ENCODE measurements around the gene GLG1.
A peak's percentile ranks its signal among the peaks of the same experiment; 100 is the strongest.

Gene GLG1

GRCh38 chr16:74608944-74609343 is 2.0 kb upstream of the GLG1 start:
- no peak for DNase-seq (ENCODE audit: low read depth)

DNA sequence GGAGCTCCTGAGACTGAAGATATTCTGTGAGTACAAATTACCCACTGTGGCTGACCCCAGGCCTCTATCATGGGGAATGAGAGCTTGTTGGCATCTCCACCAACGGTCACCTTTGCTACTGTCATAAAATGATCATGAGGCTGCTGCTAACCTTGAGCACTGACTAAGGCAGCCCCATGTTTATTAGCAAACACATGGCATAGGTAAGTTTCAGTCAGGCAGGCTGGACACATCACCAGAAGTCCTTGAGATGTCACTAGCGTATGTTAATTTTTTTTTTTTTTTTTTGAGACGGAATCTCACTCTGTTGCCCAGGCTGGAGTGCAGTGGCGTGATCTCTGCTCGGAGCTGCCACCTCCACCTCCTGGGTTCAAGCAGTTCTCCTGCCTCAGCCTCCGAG is 1.5 kb upstream of the GLG1 start:
- DNase-seq (ENCODE audit: low read depth) = no peak

GRCh38 chr16:74607962-74608356 is 1.0 kb upstream of the GLG1 start:
- DNase-seq (ENCODE audit: low read depth) = no peak

- DNase-seq (ENCODE audit: low read depth) = no peak
Observed at GRCh38 chr16:74607310-74607961, 522 bp upstream of the GLG1 start.

DNA sequence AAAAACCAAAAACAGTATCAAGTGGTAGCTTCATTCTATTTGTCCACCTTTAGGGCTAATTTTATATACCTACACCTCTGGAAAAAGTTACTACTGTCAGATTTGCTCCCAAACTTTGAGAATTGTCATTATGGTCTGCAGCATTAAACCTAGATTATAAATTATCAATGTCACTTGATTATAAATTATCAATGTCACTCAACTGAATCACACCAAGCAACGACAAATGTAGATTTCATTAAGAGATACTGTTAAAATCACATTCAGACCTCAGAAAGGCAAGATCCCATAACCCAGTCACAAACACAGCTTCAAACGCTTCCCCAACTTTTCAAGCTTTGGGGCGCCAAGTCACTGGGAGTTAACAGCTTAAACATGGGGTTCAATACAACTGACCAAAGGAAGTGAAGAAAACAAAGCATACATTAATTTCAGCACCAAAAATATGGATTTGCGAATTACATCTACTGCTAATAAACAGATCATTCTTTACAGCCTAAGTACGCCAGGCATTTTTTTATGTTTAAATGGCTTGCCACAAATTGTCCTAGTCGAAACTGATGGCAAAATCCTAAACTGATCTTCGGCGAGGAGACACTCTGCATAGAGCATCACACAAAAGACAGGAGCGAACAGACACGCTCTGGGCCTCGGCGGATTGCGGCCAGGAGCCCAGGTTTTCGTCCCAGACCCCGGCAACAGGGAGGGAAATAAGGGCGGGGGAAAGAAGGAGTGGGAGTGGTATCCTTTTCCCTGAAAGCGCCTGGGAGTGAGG is 981 bp downstream of the GLG1 start:
- no peak for DNase-seq (ENCODE audit: low read depth)

GRCh38 chr16:74605332-74605731 is 1.6 kb downstream of the GLG1 start:
- DNase-seq (ENCODE audit: low read depth) = no peak

- no peak for DNase-seq (ENCODE audit: low read depth)
Observed at GRCh38 chr16:74603848-74604247, 3.1 kb downstream of the GLG1 start.

DNA sequence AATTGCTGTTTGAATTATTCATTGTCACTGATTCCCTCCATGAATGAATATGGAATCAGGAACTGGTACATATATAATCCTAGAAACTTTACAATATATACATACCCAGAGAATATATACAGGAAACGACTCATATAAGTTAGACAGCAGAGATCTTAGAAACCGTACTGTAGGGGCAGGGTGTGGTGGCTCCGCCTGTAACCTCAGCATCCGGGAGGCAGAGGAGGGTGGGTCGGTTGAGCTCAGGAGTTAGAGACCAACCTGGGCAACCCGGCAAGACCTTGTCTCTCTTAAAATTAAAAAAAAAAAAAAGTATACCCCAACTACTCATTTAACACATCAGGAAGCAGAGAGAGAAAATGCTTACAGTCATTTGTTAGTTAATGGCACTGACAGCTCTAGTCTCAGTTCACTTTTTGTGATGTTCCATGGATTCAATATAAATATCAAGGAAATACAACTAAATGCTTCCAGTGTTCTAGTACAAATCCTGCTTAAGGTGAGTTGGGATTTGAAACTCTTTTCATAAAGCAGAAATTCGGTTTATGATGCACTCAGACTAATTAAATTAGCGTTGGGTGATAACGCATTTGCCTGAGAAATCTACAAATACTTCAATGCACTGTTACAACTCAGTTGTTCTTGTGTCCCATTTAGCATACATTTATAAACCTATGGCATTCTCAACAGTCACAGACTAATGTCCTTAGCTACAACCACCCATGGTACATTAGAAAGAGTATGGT is 5.6 kb downstream of the GLG1 start:
- no peak for DNase-seq (ENCODE audit: low read depth)

- no peak for DNase-seq (ENCODE audit: low read depth)
Observed at GRCh38 chr16:74596586-74596985, 10.3 kb downstream of the GLG1 start.

DNA sequence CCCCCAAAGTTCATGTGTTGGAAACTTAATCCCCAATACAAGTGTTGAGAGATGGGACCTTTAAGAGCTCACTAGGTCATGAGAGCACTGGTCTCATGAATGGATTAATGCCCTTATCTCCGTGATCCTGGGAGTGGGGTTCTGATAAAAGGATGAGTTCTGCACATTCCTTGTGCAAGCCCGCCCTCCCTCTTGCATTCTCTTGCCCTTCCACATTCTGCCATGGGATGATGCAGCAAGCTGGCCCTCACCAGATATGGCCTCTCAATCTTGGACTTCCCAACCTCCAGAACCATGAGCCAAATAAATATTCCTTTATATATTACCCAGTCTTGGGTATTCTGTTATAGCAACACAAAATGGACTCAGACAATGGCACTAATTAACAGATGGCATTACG is 14.1 kb downstream of the GLG1 start:
- DNase-seq (ENCODE audit: low read depth) = no peak

DNA sequence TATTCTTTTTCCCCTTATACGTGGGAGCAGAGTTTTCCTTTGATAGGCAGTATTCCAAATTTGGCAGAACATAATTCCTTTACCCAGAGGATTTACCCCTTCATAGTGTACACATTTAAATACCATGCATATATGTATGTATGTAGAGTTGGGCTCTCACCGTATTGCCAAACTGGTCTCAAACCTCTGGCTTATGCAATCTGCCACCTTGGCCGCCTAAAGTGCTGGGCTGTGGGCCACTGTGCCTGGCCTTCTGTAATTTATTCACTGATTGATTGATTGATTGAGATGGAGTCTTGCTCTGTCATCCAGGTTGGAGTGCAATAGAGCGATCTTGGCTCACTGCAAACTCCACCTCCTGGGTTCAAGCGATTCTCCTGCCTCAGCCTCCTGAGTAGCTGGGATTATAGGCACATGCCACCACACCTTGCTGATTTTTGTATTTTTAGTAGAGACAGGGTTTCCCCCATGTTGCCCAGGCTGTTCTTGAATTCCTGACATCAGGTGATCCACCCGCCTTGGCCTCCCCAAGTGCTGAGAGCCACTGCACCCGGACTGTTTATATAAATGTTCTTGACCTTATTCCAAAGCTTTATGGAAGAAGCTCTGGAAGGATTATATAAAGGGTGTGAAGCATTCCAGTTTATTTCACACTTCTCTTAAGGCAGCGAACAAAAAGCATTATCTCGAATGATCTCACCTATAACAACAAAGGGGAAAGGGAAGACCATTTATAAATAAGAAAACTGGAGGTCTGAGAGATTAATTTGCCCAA is 14.9 kb downstream of the GLG1 start:
- DNase-seq (ENCODE audit: low read depth) = no peak

DNA sequence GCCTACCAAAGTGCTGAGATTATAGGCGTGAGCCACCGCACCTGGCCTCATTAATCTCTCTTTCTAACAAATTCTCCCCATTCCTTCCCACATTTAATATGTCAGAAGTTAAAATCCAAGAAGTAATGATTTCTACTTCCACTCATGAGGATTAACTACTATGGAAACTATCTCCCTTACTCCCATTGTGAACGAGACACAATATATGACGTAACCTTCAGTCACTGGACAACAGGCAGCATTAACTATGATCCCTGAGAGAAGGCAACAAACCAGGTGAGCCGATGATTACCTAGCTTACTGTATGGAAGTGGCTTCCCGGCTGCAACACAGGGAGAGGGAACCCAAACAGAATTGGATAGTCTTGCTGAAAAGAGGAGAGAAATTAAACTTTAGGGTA is 20.0 kb downstream of the GLG1 start:
- DNase-seq (ENCODE audit: low read depth) = no peak

- no peak for DNase-seq (ENCODE audit: low read depth)
Observed at GRCh38 chr16:74585846-74586443, 21.0 kb downstream of the GLG1 start.

DNA sequence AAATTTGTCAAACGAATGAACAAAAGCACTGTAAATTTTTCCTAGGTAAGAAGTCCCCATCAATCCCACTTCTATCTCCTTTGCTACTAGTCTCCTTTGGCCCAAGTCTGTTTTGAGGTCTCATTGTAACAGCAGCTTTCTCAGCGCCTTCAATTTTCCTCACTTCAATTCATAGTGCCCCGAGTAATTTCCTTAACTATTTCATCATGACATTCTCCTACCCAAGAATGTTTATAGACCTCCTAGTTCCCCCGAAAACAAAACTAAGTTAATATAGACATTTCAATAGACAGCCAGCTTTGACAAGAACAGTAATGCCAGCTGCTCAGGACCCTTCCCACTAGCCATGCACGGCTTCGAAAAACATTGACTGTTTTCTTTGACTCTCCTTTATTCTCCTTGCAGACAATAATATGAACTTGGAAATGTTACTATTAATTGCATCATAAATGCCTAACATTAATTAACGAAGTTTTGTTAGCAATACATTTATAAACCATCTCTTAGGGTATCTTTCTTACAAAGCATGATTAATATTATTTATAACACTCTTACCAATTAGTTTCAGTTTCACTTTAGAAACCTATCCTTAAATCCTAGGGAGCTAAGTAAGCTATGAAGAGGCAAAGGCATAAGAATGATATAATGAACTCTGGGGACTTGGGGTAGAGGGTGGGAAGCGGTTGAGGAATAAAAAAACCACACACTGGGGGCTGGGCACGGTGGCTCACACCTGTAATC is 22.8 kb downstream of the GLG1 start:
- DNase-seq (ENCODE audit: low read depth) = no peak

DNA sequence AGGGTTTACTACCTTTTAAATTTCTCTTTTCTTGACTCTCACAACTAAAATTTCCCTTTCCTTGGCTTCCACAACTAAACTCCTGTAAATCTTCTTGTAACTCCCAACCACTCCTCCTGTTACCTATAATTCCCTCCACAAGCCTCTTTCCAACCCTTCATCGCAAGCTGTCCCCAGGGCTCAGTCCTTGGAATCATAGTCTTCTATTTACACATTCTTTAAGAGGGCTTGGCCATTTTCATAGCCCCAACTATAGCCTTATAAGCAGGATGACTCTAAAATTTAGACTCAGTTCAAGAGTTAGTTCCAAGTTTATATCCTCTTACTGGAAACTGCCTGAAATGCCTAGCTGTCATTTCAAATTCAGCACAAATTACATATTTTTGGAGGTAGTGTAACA is 23.9 kb downstream of the GLG1 start:
- DNase-seq (ENCODE audit: low read depth) = no peak

DNA sequence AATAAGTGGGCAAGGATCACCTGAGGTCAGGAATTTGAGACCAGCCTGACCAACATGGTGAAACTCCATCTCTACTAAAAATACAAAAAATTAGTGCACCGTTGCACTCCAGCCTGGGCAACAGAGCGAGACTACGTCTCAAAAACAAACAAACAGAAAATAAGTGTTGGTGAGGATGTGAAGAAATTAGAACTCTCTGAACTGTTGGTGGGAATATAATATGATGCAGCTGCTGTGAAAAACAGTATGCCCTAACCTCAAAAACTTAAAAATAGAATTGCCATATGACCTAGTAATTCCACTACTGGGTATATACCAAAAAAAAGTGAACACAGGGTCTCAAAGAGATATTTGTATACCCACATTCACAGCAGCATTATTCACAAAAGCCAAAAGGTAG is 26.1 kb downstream of the GLG1 start:
- no peak for DNase-seq (ENCODE audit: low read depth)

DNA sequence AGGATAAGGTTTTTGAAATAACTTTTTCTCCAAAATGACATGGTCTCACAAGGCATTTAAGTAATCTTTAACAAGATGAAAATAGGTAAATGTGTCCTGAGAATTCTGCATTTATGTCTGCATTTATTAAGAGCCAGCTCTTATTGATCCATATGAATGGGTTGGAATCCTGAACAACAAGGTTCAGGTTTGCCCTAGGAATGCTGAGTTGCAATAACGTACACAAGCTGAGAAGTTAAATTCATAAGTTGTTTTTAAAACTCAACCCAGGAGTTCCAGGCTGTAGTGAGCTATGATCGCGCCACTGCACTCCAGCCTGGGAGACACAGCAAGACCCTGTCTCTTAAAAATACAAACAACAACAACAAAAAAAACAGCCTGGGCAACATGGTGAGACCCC is 28.1 kb downstream of the GLG1 start:
- DNase-seq (ENCODE audit: low read depth) = no peak

- DNase-seq (ENCODE audit: low read depth) = no peak
Observed at GRCh38 chr16:74578433-74578832, 28.5 kb downstream of the GLG1 start.

GRCh38 chr16:74577882-74578366 is 29.0 kb downstream of the GLG1 start:
- peak; percentile 27 for DNase-seq (ENCODE audit: low read depth)

DNA sequence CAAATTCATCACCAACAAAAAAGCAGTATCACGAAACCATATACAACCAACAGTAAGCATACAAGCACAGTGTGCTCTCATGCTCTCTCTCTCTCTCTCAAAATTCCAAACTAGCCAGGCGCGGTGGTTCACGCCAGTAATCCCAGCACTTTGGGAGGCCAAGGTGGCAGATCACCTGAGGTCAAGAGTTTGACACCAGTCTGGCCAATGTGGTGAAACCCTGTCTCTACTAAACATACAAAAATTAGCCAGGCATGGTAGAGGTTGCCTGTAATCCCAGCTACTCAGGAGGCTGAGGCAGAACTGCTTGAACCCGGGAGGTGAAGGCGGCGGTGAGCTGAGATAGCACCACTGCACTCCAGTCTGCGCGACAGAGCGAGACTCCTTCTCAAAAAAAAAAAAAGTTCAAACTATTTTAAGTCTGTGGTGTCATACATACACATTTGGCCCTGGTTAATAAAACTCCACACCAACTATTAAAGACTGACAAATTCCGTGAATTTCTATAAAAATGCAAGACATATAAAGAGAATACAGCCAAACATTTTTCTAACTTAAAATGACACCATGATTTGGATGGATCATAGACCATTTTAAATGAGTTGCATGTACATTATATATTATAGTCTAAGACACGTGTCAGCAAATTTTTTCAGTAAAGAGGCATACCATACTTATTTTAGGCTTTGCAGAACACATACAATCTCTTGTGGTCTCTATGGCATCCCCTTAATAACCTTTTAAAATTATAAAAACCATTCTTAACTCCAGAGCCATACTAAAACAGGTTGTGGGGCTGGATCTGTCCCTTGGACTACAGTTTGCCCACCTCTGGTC is 30.9 kb downstream of the GLG1 start:
- DNase-seq (ENCODE audit: low read depth) = no peak

All from GM04503 (cell line).